Measurements from ENCODE around the gene EIF3K. TPM values are rescaled to one million over a fixed set of nuclear protein-coding genes. Genes with fewer than 3 reads are reported as not detected.

Gene EIF3K
- polyA plus RNA-seq, 2 of the 4 experiments (the other 2 are of a cell fraction): 419 to 937 TPM

GRCh38 chr19:38647368-38647965, 28.5 kb downstream of the EIF3K start, which contains the start of gene ACTN4 (continued):
- TF ChIP-seq CTCF (IDR thresholded peaks at IDR 0.05): no peak
- no peak for TF ChIP-seq ZSCAN20 (CRISPR knock-in tag; IDR thresholded peaks at IDR 0.05)
- 0 out of 2 replicates have a peak, but pooled peaks have one; percentile 19 for TF ChIP-seq ESRRA (IDR thresholded peaks at IDR 0.05; ENCODE audit: borderline replicate concordance, low read length)
- no peak for TF ChIP-seq CHD2 (IDR thresholded peaks at IDR 0.05; ENCODE audit: low read length, partially characterized antibody)
- no peak for TF ChIP-seq MAFK (IDR thresholded peaks at IDR 0.05; ENCODE audit: partially characterized antibody)
- peak; percentile 100 for TF ChIP-seq POLR2A (IDR thresholded peaks at IDR 0.05; ENCODE audit: low read length)
- peak; percentile 37 to 99; a peak in 4 of 5 replicates for TF ChIP-seq JUN (IDR thresholded peaks at IDR 0.05)
- no peak for TF ChIP-seq CBX8 (IDR thresholded peaks at IDR 0.05)
- TF ChIP-seq MYC (IDR thresholded peaks at IDR 0.05; ENCODE audit: borderline replicate concordance, low read length): peak; percentile 80; the same call in 1 of the 2 replicates
- TF ChIP-seq FOXS1 (CRISPR knock-in tag; IDR thresholded peaks at IDR 0.05): no peak
- TF ChIP-seq CBX2 (IDR thresholded peaks at IDR 0.05; ENCODE audit: borderline replicate concordance, low read depth): no peak
- no peak for TF ChIP-seq JUNB (IDR thresholded peaks at IDR 0.05)
- TF ChIP-seq, protein P1, sequence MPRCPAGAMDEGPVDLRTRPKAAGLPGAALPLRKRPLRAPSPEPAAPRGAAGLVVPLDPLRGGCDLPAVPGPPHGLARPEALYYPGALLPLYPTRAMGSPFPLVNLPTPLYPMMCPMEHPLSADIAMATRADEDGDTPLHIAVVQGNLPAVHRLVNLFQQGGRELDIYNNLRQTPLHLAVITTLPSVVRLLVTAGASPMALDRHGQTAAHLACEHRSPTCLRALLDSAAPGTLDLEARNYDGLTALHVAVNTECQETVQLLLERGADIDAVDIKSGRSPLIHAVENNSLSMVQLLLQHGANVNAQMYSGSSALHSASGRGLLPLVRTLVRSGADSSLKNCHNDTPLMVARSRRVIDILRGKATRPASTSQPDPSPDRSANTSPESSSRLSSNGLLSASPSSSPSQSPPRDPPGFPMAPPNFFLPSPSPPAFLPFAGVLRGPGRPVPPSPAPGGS (IDR thresholded peaks at IDR 0.05): peak; percentile 98
- no peak for TF ChIP-seq HEYL (CRISPR knock-in tag; IDR thresholded peaks at IDR 0.05)
- no peak for TF ChIP-seq NFE2L2 (conservative IDR thresholded peaks at IDR 0.05; ENCODE audit: low read length)
- peak; percentile 95; the same call in 1 of the 2 replicates for TF ChIP-seq TP53 (CRISPR knock-in tag; IDR thresholded peaks at IDR 0.05)
- TF ChIP-seq HOXA7 (CRISPR knock-in tag; IDR thresholded peaks at IDR 0.05): no peak
- no peak for TF ChIP-seq NPAS2 (CRISPR knock-in tag; IDR thresholded peaks at IDR 0.05; ENCODE audit: borderline replicate concordance)
- no peak for TF ChIP-seq ATOH8 (CRISPR knock-in tag; IDR thresholded peaks at IDR 0.05; ENCODE audit: low read depth)
- peak; percentile 98 for TF ChIP-seq TFCP2L1 (CRISPR knock-in tag; IDR thresholded peaks at IDR 0.05)
- TF ChIP-seq, protein P2, sequence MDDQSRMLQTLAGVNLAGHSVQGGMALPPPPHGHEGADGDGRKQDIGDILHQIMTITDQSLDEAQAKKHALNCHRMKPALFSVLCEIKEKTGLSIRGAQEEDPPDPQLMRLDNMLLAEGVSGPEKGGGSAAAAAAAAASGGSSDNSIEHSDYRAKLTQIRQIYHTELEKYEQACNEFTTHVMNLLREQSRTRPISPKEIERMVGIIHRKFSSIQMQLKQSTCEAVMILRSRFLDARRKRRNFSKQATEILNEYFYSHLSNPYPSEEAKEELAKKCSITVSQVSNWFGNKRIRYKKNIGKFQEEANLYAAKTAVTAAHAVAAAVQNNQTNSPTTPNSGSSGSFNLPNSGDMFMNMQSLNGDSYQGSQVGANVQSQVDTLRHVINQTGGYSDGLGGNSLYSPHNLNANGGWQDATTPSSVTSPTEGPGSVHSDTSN (IDR thresholded peaks at IDR 0.05): peak; percentile 92
- TF ChIP-seq SMC3 (IDR thresholded peaks at IDR 0.05): peak; percentile 32; the same call in 1 of the 3 replicates
- TF ChIP-seq, protein P3, sequence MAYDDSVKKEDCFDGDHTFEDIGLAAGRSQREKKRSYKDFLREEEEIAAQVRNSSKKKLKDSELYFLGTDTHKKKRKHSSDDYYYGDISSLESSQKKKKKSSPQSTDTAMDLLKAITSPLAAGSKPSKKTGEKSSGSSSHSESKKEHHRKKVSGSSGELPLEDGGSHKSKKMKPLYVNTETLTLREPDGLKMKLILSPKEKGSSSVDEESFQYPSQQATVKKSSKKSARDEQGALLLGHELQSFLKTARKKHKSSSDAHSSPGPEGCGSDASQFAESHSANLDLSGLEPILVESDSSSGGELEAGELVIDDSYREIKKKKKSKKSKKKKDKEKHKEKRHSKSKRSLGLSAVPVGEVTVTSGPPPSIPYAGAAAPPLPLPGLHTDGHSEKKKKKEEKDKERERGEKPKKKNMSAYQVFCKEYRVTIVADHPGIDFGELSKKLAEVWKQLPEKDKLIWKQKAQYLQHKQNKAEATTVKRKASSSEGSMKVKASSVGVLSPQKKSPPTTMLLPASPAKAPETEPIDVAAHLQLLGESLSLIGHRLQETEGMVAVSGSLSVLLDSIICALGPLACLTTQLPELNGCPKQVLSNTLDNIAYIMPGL (CRISPR knock-in tag; IDR thresholded peaks at IDR 0.05; ENCODE audit: borderline replicate concordance): no peak
- peak; percentile 93 for TF ChIP-seq PHF8 (IDR thresholded peaks at IDR 0.05; ENCODE audit: borderline replicate concordance, low read depth)
- no peak for TF ChIP-seq KDM5A (IDR thresholded peaks at IDR 0.05)
- no peak for TF ChIP-seq FOSL2 (IDR thresholded peaks at IDR 0.05)
- peak; percentile 93 for TF ChIP-seq FOSL2 (CRISPR knock-in tag; IDR thresholded peaks at IDR 0.05)
